ENCODE data around the gene COLEC12. TPM values are rescaled to one million over a fixed set of nuclear protein-coding genes. Genes with fewer than 3 reads are reported as not detected.
"Not testable (repeated sequence)": the region's sequence is repeated elsewhere in the genome, so short reads cannot be mapped to it uniquely, and the experiment has no call there.

Gene COLEC12
- total RNA-seq, 2 donors from 2014 or later = not detected

DNA sequence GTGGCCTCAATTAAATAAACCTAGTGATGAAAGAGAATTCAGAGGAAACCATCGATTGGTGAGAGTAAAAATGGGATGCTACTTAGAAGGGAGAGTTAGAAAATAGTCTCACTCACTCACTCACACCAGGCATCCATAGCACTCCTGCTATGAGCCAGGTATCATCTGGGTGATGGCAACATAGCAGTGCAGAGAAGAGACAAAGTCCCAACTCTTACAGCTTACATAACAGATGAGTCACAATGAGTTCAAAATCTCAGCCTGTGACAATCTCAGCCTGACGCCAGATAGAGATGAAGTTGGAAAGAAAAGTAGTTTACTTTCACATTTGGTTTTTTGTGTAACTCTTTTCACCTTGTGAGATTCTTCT lies 177.3 kb downstream of the COLEC12 start:
- Mint-ChIP-seq H3K36me3 (no peaks in the 10 kb centered on the region), H3K9me3 (no peaks in the 10 kb centered on the region), H3K27ac (no peak overlapping the region)
- DNase-seq (ENCODE audit: low spot score in 2 of 2) = no peak
- peak in 1 of 2 donors; percentile 40 for ATAC-seq

DNA sequence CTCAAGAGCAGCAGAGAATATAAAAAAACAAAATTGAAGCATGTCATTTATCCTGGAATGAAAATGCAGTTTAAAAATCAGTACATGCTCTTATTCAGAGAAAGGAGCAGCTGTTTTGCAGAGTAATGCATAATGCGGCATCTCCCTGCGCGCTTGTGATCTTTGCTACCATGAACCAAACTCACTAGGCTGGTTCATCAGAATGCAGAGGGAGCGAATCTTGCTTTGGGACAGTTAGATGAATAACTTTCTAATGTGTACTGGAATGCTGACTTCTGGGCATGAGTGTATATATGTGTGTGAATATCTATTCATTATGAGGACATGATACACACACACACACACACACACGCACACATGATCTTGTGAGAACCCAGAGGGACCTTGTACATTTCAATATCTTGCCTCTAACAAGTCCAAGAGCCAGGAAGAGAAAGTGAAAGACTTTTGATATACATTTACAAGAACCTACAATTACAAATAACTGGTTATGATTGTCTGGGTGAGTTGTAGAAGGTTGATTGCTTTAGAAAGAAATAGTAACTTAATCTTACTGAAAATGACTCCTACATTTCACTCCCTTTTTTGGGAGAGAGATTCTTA lies 178.5 kb downstream of the COLEC12 start:
- ATAC-seq = peak in 1 of 2 donors; percentile 18
- Mint-ChIP-seq H3K27ac (no peak overlapping the region), H3K9me3 (no peaks in the 10 kb centered on the region), H3K36me3 (no peaks in the 10 kb centered on the region)
- DNase-seq (ENCODE audit: low spot score in 2 of 2) = no peak

DNA sequence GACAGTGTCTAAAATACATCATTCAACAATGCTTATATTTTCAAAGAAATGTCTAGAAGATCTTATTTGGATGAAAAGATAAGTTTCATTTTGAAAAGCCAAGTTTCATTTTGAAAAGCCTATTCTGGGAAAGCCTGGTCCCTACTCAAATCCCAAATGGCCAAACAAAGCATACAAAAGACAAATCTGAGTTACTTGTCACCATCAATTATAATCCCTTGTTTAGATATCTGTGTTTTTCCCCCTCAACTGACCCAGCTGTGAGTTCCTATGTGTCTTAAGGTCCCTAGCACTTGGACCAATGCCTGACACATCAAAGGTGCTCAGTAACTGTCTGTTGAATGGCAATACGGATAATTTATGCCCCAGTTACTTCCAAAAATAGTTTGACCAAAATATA lies 180.3 kb downstream of the COLEC12 start:
- Mint-ChIP-seq H3K36me3 (no peaks in the 10 kb centered on the region), H3K9me3 (no peaks in the 10 kb centered on the region), H3K27ac (no peak overlapping the region)
- ATAC-seq (no peak), DNase-seq (ENCODE audit: low spot score in 2 of 2) (no peak)

DNA sequence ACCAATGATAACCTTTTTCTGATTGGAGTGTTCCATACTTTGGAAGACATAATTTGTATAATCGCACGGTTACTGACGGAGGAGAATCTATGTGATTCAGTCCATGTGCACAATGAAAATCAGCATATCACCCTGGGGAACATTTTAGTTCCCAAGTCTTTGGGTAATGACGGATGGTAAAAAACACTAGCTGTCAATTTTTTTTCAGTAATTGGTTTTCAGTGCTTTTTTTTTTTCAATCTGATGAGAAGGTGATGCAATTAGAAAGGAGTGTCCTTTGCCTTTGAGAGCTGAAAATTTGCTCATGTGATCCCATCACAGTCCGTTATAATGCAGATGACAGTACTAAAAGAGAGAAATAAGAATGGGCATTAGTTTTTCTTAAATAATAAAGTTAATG lies 180.8 kb downstream of the COLEC12 start:
- no peaks in the 10 kb centered on the region for H3K9me3 Mint-ChIP-seq
- ATAC-seq (no peak), DNase-seq (ENCODE audit: low spot score in 2 of 2) (no peak)
- no peaks in the 10 kb centered on the region for H3K36me3 Mint-ChIP-seq
- H3K27ac Mint-ChIP-seq = no peak overlapping the region

DNA sequence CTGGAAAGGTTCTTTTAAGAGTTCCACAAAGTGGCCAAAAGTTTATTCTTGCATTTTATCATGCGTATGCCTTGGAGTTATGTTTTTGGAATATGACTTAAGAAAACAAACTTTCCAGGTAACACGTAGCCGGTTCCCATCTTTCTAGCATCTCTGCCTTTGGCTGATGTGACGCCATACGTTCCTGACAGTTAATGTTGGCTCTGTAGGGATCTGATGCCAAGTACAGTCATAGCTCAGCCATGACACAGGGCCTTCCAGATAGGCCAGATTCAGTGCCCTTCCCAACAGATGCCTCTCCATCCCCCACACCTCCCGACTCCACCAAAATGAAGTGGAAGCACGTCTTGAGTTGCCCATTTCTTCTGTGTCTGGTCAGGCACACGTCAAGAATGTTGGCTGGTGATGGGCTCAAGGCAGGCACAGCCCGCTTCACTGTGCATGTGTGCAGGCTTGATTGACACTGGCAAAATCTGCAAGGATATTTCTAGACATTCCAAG lies 181.7 kb downstream of the COLEC12 start:
- DNase-seq (ENCODE audit: low spot score in 2 of 2) (no peak), ATAC-seq (no peak)
- H3K36me3 Mint-ChIP-seq = no peaks in the 10 kb centered on the region
- no peaks in the 10 kb centered on the region for H3K9me3 Mint-ChIP-seq
- no peak overlapping the region for H3K27ac Mint-ChIP-seq

DNA sequence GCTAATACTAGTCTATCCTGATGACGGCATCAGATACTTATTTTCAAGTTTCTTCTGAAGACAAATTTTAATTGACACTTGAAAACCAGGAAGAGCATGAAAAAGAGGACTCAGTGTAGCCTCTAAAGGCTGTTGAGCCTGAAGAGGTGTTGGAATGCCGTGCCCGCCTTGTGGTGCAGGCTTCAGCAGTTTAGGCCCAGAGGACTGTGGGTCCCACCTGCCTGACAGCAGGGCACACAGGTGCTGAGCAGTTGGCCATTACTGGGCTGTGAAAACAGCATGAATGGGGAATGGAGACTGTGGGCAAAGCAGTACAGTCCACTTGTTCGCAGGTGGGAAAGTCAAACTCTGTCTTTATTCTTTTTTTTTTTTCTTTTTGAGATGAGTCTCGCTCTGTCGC lies 182.9 kb downstream of the COLEC12 start:
- DNase-seq (ENCODE audit: low spot score in 2 of 2) = no peak
- no peak overlapping the region for H3K27ac Mint-ChIP-seq
- no peak for ATAC-seq
- H3K9me3 Mint-ChIP-seq = no peaks in the 10 kb centered on the region
- H3K36me3 Mint-ChIP-seq = no peaks in the 10 kb centered on the region

DNA sequence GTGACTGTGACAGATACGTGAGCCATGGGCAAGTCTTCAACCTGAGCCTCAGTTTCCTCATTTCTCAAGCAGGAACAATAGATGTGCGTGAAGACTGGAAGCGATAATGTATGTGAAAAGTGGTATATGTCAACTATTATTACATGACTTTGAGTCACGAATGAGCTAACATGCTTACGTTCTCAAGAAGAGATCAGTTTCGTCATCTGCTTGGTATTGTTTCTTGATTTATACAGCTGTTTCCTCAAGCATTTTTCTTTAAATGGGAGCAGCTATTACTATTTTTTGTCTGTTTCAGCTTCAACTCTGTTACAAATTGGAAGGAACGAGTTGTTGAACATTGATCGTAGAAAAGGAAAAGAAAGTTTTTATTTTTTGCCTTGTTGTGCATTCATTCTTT lies 184.1 kb downstream of the COLEC12 start:
- Mint-ChIP-seq H3K9me3 (no peaks in the 10 kb centered on the region), H3K36me3 (no peaks in the 10 kb centered on the region), H3K27ac (no peak overlapping the region)
- DNase-seq (ENCODE audit: low spot score in 2 of 2) (no peak), ATAC-seq (no peak)

DNA sequence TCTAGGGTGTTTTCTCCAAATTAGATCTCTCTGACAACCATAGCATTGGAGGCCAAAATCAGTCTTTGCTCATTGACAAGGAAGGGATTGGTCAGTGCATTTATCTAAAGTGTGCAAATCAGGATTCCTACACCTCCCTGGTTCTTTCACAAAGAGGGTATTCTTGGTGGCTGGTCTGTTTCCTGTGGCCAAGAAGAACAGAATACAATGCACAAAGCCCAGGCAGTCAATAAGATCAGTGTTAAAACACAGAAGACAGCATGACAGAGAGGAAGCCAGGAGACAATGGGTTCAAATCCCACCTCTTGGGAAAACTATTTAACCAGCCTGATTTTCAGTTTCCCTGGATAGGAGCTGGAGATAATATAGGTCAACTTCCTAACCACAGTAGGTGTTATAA lies 186.6 kb downstream of the COLEC12 start:
- ATAC-seq (no peak), DNase-seq (ENCODE audit: low spot score in 2 of 2) (no peak)
- H3K27ac Mint-ChIP-seq = no peak overlapping the region
- H3K36me3 Mint-ChIP-seq = no peaks in the 10 kb centered on the region
- H3K9me3 Mint-ChIP-seq = no peaks in the 10 kb centered on the region

DNA sequence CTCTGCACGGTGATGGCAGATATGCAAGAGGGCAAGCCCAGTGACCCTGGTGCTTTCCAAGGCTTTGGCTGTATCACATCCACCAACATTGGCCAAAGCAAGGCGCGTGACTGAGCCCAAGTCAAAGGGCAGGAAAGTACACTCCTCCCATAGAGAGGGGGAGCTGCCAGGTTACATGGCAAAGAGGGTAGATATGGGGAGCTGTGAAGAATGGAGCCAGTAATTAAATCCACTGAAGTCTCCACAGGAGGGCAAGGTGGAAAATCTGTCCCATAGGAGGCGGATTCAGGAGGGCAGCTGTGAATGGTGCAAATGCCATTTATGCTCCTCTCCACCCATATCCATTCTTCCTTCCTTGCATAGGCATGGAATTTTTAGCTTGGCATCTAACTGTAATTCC lies 188.1 kb downstream of the COLEC12 start:
- Mint-ChIP-seq H3K9me3 (no peaks in the 10 kb centered on the region), H3K27ac (no peak overlapping the region), H3K36me3 (no peaks in the 10 kb centered on the region)
- ATAC-seq = no peak
- no peak for DNase-seq (ENCODE audit: low spot score in 2 of 2)

DNA sequence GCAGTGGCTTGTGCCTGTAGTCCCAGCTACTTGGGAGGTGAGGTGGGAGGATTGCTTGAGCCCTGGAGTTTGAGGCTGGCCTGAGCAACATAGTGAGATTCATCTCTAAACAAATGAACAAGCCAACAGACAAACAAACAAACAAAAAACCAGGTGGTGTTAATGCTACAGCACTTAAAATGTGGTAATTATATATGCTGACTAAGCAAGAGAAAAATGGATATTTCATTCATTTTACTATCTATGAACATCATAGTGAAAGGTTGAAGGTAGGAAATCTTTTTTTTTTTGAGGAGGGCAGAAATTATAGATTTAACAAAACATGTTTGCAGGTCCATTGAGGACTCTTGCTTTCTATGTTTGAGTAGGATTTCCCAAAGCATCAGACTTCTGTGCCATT lies 190.5 kb downstream of the COLEC12 start:
- Mint-ChIP-seq H3K36me3 (no peaks in the 10 kb centered on the region), H3K27ac (no peak overlapping the region), H3K9me3 (no peaks in the 10 kb centered on the region)
- ATAC-seq (no peak), DNase-seq (ENCODE audit: low spot score in 2 of 2) (no peak)

DNA sequence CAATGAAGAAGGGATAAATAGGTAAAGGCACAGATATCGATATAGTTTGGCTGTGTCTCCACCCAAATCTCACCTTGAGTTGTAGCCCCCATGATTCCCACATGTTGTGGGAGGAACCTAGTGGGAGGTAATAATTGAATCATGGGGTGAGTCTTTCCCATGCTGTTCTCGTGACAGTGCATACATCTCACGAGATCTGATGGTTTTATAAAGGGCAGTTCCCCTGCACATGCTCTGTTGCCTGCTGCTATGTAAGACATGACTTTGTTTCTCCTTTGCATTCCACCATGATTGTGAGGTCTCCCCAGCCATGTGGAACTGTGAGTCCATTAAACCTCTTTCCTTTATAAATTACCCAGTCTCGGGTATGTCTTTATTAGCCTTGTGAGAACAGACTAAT lies 192.4 kb downstream of the COLEC12 start:
- not testable (repeated sequence) for DNase-seq (ENCODE audit: low spot score in 2 of 2); H3K27ac Mint-ChIP-seq; H3K36me3 Mint-ChIP-seq; H3K9me3 Mint-ChIP-seq; ATAC-seq

DNA sequence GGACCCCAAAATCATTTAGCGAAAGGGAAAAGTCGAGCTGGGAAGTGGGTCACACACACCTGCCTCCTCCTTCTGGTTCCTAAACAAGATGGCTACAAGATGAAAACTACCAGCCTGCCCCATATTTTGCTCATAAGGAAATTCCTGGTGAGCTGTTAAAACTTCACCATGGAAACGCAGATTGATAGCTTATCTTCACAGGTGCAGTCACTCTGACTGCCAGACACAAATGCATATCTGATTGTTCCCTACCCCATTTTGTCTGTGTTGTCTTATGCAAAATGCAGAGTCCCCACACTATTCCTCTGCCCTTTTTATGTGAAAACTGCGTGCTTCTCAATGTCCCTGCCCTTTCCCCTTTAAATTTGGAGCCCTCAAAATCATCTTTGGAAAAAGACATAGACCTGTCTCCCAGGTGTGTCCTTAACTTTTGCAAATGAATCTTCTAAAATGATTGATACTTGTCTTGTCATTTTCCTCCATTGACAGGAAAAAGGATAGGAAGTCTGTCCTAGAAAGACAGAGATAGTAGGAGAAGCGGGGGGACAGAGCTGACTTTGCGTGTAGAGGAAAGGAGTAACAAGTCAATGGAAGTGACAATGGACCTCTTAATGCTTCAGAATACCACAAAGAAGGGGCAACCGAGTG lies 193.8 kb downstream of the COLEC12 start:
- Mint-ChIP-seq H3K27ac (no peak overlapping the region), H3K9me3 (no peaks in the 10 kb centered on the region), H3K36me3 (no peaks in the 10 kb centered on the region)
- no peak for ATAC-seq
- DNase-seq (ENCODE audit: low spot score in 2 of 2) = no peak

DNA sequence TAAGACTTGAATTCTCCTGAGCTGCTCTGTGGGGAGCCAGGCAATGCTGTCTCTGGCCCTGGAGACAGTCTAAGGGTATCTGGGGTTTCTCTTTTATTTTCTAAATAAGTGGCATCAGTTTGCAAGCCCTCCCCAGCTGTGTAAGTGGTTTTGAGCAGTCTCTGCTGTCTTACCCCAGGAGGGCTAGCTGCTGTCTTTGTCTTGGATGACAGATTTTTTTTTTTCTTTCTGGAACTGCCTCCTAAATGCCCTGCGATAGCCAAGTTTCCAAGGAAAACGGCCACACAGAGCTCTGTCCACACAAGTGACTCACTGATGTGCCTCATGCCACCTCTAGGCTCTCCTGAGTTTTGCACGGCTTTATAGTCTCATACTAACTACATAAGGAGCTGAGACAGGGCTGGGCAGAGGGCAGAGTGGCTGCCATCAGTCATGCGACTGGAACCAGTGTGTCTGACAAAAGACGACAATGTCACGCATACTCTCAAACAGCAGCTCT lies 195.4 kb downstream of the COLEC12 start:
- ATAC-seq = no peak
- H3K9me3 Mint-ChIP-seq = no peaks in the 10 kb centered on the region

DNA sequence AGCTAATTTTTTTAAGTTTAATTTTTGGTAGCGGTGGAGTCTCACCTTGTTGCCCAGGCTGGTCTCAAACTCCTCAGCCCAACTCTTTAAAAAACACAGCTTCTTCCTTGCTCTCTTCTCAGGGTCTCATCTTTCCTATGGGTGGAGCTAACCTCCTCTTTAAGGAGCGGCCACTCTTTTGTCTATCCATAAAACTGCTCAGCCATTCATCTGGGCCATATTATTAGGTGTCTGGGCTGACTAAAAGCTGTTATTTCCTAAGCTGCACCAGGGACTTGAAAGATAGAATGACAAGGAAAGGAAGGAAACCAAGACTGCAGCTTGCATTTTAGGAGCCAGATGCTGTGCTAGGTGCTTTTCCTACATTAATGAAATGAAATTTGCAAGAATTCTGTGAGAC lies 196.9 kb downstream of the COLEC12 start:
- H3K36me3 Mint-ChIP-seq = no peaks in the 10 kb centered on the region
- ATAC-seq (no peak), DNase-seq (ENCODE audit: low spot score in 2 of 2) (no peak)
- no peak overlapping the region for H3K27ac Mint-ChIP-seq
- no peaks in the 10 kb centered on the region for H3K9me3 Mint-ChIP-seq

More for the DNA sequence above, 195.4 kb downstream of the COLEC12 start:
- H3K36me3 Mint-ChIP-seq = no peaks in the 10 kb centered on the region
- DNase-seq (ENCODE audit: low spot score in 2 of 2) = no peak
- no peak overlapping the region for H3K27ac Mint-ChIP-seq

DNA sequence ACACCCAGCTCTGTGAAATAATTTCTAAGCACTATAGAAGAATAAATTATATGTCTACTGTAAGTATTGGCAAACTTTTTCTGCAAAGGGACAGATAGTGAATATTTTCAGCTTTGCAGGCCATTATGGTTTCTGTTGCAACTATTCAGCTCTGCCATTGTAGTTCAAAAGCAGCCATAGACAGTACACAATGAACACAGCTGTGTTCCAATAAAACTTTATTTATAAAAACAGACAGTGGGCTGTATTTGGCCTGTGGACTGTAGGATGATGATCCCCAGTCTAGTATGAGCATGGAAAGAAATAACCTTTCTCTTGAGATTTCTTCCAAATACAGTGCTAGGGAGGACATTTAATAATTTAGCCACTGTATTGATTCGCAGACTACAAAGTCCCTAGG lies 197.5 kb downstream of the COLEC12 start:
- no peak for DNase-seq (ENCODE audit: low spot score in 2 of 2)
- ATAC-seq = no peak
- Mint-ChIP-seq H3K36me3 (no peaks in the 10 kb centered on the region), H3K9me3 (no peaks in the 10 kb centered on the region), H3K27ac (no peak overlapping the region)

DNA sequence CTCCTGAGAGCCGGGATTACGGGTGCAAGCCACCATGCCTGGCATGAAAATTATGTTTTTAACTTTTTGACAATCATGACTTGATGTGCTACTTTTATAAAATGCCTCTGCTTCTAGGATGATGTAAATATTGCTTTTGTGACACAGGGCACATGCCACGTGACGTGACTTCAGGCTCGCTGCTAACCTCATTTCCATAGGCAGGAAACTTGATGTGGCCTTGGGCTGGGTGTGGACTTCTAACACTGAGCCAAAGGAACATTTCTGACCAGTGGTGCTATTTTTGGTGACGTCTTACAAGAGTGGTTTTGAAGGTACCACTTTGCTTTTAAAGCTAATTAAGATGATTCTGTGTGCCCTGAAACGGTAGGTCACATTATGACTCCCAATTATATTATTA lies 198.4 kb downstream of the COLEC12 start:
- H3K9me3 Mint-ChIP-seq = no peaks in the 10 kb centered on the region
- H3K27ac Mint-ChIP-seq = no peak overlapping the region
- DNase-seq (ENCODE audit: low spot score in 2 of 2) (no peak), ATAC-seq (no peak)
- H3K36me3 Mint-ChIP-seq = no peaks in the 10 kb centered on the region

DNA sequence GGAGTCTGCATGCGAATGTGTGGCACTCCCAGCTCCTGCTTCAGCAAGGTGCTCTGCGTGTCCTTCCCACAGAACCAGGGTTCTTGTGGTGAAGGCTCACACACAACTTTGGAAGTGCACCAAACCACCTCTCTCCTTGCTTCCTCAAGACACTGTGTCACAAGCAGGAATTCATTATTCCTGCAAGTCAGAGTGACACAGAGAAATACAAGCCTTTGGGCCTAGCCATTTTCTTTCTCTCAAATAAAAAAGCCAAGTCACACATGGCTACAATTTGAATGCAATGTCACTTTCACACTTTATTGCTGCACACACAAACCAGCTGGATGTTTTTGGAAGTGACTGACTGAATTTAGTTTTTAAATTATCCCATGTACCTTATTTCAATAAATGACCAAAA lies 202.6 kb downstream of the COLEC12 start:
- DNase-seq (ENCODE audit: low spot score in 2 of 2) (no peak), ATAC-seq (no peak)
- no peaks in the 10 kb centered on the region for H3K36me3 Mint-ChIP-seq
- no peaks in the 10 kb centered on the region for H3K9me3 Mint-ChIP-seq
- H3K27ac Mint-ChIP-seq = no peak overlapping the region

All from activated naive CD4-positive, alpha-beta T cell treated with anti-CD3 and anti-CD28 coated beads, Interleukin-2, amount 50 U/mL, for 72 hours (primary cell).